Caki2 (cell line): ENCODE measurements around the gene RGS14. TPM values are rescaled to one million over a fixed set of nuclear protein-coding genes. Genes with fewer than 3 reads are reported as not detected.

Experiments used
- DNase-seq: peaks from one replicate; pipeline ENCODE4 v3.0.0-alpha.2; 2015; ENCODE audit warnings: low read depth
- in situ Hi-C: cut with HindIII; loops from 2 replicates; pipeline ENCODE4 v1.10.0; 2016; ENCODE audit warnings: low sequenced_read_pairs, low pct_unique_long_range_greater_than_20kb, mixed read lengths
- total RNA-seq: library from RNA; depleted of rRNA; stranded (reverse); fragments of >200 nt; shearing (Covaris generic); gene quantifications from 2 replicates; pipeline ENCODE4 v1.2.3, GENCODE V29; 2014; ENCODE audit warnings: low replicate concordance

The RGS14 gene
- total RNA-seq, 1 experiment from 2014 or later, result 97.6 TPM

DNA sequence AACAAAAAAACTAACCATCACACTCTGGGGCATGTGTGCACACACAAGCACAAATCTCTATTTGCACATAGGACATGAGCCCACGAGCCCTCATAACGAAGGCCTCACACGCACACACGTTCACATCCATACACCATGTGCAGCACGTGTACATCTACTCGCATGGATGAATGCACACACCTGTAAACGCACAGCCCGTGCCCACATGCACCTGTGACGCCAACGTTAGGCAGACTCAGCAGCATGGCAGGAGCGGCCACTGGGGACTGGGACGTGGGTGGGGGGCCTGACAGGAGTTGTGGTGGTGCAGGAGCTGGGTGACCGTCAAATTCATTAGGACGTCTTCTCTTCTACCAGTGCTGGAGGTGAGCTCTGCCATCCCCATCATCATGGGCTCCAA, 29.7 kb downstream of the RGS14 start:
- peak; percentile 40 for DNase-seq
- in situ Hi-C loops, result no loop called here

GRCh38 chr5:177388521-177389052, 30.9 kb downstream of the RGS14 start:
- no peak for DNase-seq
- in situ Hi-C loops, result no loop called here

DNA sequence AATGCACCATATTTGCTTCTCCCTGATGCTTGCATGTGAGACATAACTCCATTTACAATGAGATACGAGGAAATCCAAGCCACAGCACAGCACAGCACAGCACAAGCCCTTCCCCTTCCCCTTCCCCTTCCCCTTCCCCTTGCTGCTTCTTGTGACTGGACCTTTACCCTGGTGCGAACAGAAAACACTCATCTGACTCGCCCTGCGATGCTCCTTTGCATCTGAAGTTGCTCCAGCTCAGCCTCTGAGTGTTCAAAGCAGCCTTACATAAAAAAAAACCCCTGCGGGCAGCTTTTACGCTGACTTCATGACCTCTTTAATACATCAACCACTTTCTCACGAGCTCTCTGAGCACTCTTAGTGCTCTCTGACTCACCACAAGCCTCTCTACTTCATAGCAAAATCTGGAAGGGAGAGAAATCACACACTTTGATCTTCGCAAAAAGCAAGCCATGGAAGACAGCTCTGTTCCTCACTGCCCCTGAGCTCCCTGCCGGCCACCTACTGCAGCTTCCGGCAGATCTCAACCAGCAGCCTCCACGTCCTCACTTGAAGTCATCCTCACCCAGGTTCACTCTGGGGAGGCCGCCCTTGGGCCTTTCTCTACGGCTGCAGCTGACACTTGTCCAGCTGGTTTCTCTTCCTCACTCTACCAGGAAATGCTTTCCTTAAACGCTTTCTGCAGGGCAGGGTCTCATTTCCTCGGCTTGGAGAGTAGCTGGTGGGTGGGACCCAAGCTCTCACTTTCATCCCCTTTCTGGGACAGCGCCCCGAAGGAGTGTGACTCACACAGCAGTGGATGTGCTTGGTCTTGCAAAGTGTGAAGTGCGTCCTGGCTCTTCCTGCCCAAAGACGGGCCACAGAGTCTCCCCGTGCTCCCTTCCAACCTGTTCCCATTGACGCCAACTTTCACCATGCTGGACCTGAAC, 31.8 kb downstream of the RGS14 start:
- in situ Hi-C loops, result no loop called here
- peak; percentile 94 for DNase-seq

DNA sequence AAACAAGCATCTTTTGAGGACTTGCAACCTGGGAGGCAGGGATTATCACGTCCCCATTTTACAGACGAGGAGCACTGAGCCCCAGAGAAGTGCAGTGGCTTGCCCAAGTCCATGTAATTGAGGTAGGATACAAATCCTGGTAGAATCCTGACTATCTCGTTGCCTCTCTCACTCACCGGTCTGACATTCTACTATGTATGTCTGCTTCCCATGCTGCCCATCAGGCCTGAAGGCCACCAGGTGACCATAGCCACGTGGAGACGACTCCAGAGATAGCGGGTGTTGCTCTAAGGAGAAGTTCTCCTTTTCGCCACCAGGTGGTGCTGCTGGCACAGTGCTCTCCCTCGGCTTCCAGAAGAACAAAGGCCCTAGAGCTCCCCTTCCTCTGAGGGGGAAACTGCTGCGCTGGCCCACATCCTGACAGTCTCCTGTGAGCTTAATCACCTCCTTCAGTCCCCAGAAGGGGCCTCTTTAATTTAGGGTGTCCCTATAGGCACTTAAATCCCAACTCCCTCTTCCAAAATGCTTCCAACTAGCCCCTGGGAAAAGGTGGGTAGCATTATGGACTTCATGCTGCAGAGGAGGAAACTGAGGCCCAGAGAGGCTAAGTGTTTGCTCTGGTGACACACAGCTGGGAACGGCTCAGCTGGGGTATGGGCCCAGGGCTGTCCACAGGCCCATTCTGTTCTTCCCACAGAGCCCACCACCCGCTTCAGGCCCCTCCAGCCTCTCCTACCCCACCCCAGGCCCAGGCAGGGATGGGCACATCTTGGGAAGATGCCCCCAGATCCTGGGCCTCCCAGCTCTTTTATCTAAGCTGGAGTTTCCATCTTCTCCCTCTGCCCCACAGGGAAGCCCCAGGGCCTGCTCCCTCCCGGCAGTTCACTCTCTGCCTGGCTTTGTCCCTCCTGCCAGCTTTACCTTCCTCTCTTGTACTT, 32.9 kb downstream of the RGS14 start:
- in situ Hi-C loops, result no loop called here
- DNase-seq, result peak; percentile 92

DNA sequence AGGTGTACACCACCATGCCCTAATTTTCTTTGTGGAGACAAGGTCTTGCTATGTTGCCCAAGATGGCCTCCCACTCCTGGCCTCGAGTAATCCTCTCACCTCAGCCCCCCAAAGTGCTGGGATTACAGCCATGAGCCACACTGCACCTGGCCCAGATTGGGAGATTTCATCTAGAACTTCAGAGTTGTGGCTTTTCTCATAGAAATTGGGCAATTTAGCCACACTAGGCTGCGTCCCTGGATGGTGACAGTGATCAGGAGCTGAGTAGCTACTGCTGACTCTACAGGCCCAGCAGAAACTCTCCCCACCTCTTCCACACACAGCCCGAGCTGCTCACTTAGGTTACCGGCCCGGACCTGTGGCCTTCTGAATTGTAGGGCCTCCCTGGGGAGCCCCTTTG, 35.0 kb downstream of the RGS14 start:
- in situ Hi-C loops, result no loop called here
- DNase-seq, result no peak

GRCh38 chr5:177393206-177393765, 35.6 kb downstream of the RGS14 start:
- DNase-seq, result no peak
- in situ Hi-C loops, result no loop called here

DNA sequence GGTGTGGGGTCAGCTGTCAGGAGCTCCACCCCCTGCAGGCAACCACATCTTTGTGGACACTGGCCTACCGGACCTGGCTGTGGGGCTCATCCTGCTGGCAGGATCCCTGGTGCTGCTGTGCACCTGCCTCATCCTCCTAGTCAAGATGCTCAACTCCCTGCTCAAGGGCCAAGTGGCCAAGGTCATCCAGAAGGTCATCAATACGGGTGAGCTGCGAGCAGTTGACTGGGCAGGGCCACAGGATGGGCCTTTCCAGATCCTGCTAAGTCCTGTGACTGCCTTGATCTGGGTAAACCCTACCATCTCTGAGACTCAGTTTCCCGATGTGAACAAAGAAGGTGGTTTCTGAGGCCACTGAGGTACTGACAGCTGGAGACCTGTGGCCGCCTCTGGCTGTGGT, 36.3 kb downstream of the RGS14 start:
- DNase-seq, result no peak
- in situ Hi-C loops, result no loop called here

DNA sequence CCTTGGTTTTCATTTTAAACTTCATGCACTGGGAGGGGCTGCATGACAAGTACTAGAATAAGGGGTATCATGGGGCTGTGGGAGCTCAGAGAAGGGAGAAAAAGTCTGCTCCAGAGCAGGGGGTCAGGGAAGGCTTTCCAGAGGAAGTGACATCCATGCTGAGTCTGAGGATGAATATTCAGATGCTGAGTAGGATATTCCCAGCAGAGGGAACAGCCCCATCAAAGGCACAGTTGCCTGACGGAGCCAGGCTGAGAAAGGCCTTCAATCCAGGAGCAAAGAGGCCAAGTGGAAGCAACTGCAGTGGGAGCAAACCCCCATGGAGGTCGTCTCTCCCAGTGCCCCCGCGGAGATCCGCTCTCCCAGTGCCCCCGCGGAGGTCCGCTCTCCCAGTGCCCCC, 38.4 kb downstream of the RGS14 start:
- in situ Hi-C loops, result no loop called here
- DNase-seq, result no peak

- no peak for DNase-seq
- in situ Hi-C loops, result no loop called here
Observed at GRCh38 chr5:177396807-177397206, 39.1 kb downstream of the RGS14 start.

- in situ Hi-C loops, result no loop called here
Observed at GRCh38 chr5:177397875-177398390, 40.2 kb downstream of the RGS14 start.

DNA sequence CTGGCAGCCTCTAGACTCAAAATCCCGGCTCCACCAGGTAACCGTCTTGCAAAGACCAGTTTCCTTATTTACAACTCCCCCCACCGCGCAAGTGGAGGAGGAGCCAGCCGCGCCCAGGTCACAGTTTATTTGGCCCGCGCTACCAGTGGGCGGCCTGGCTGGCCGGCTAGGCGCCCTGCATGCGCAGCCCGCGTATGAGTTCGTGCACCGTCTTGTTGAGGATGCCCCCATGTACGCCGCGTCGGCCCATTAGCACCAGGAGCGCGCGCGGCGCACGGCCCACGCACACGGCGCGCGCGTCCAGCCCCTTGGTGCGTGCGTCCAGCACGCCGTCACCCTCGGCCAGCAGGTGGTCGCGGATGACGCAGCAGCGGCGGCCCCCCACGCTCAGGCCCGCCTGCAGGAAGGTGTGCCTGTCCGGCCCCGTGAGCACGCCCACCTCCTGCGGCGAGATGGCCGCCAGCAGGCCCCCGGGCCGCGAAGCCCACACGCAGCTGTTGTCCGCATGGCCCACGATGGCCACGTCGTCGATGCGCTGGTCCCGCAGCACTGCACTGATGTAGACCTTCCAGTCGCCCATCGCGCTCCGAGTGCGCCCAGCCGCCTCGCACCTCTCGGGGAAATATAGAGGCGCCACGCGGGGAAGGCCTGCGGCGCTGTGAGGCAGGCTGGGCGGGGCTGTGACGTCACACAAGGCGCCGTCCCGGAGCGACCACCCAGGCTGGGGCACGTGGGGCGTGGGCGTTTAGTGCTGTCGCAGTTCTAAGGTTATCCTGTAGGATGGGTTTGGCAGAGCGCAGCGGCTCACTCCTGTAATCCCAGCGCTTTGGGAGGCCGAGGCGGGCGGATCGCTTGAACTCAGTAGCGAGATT, 42.5 kb downstream of the RGS14 start, which contains the start of gene PFN3:
TSS of gene PFN3 (minus strand) at position 665 of the 872 bp plus-strand sequence. CDS start at position 580, 85 bp downstream.
- no peak for DNase-seq
- in situ Hi-C loops, result no loop called here

More at GRCh38 chr5:177397875-177398390, 40.2 kb downstream of the RGS14 start:
- DNase-seq, result no peak

DNA sequence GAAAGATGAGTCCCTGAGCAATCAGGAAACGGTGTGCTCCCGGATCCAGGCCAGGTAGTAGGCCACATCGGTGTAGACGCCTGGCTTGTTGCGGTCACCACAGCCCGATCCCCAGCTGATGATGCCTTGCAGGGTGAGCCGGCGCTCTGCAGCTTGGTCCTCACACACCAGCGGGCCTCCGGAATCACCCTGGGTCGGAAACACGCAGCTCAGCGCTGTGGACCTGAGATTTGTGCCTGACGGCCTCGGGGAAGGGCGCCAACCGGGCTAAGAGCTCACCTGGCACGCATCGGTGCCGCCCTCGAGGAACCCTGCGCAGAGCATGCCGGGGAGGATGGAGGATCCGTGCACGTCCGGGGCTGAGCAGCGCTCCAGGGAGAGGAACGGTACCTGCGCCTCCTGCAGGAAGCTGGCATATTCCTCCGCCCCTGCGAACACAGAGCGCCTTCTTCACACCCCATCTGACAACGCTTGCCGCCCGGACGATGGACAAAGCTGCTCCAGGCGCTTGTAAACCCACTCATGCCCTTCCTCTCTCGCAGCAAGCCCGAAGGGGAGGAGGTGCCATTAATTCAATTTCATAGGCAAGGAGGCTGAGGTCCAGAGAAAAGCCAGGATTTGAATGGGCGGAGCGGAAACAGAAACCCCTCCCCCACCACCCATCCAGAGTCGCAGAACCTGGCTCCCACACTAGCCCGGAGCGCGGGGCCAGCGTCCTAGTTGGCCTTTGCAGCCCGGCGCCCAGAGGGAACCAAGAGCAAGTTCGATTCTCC, 44.7 kb downstream of the RGS14 start:
- in situ Hi-C loops, result no loop called here
- peak; percentile 96 for DNase-seq

DNA sequence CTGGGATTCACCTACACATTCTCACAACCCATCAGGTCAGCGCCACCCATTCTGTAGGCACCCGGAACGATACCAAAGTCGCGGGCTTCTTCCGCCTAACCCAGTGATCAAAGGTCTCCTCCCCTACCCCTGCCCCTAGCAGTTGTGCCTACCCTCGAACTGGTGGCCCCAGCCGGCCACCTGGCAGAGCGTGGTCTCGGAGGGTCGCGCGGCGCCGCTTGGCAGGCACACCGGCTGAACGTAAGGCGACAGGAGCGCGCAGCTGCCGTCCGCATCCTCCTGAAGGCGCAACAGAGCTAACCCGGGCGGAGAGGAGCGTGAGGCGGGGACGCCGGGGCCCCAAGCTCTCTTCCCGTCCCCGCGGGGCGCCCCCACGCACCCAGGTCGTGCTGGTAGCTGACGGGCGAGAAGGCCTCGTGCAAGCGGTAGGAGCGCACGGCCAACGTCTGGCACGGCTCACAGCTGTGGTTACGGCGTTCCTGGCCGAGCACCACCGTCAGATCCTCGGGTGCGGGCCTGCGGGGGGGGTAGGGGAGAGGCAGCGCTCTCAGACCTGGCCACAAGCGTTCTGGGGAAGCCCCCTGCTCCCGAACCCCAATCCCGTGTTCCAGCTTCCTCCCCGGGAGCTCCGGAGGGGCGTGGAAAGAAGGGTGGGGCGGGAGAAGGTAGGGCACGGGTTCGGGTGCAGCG, 45.5 kb downstream of the RGS14 start:
- in situ Hi-C loops, result no loop called here

DNA sequence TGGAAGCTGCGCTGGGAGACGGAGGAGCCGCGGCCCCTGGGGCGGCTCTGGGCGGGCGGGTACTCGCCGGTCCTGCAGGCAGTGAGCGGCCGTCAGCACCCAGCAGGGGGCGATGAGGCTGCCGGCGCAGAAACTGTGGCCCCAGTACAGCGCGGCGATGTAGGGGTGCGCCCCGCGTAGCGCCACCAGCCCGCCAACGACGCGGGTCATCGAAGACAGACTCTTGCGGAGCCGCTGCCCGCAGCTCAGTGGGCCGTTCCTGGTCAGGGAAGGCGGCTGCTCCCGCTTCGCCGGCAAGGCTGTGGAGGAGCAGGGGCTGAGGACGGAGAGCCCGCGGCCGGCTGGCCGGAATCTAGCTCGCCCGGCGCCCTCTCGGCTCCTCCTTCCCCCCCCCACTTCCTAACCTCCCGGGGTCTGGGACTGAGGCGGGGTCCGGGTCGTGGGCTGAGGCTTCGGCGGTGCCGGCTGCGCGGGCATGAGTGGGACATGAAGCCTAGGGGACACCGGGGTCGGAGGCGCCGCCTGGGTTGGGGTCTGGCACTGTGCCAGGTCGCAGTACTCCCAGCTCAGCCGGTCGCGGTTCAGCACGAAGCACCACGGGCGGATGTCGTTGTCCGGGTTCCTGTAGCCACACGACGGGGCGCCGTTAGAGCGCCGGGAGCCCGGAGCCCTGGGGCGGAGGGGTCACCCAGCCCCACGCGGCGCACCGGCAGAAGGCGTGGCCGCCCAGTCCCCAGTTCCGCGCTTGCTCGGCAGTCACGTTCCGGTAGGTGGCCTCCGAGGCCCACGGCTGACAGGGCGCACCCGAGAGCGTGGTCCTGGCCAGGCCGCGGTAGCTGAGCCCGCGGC, 46.3 kb downstream of the RGS14 start:
- DNase-seq, result peak; percentile 84
- in situ Hi-C loops, result no loop called here

More for the DNA sequence above, 45.5 kb downstream of the RGS14 start:
- peak; percentile 75 for DNase-seq

DNA sequence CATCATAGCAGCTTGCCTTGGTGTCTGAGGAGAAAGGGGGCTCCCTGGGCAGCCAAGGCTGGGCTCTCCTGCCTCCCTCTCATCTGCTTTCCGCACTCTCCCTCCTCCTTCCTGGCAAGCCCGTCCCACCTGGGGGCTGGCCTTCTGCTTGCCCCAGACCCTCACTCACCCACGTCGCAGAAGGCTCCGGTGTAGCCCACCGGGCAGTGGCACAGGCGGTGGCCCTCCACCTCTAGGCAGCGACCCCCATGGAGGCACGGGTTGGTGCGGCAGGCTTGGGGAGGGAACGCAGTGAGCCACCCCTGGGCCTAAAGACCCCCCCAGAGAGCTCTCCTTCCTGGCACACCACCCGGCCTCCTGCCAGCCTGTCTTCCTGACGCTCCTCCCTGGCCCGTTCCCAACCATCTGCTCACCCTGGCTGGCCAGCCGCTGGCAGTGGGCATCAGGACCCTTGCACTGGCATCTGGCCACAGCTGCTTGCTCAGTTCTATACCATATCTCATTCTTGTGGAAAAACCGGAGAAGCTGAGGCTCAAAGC, 47.0 kb downstream of the RGS14 start:
- in situ Hi-C loops, result no loop called here
- no peak for DNase-seq
